Measurements from ENCODE around the gene RBM42. TPM values are rescaled to one million over a fixed set of nuclear protein-coding genes. Genes with fewer than 3 reads are reported as not detected.

RBM42 gene
- total RNA-seq, 4 donors from 2014 or later, result 49.4 to 90.9 (median 65.6) TPM

DNA sequence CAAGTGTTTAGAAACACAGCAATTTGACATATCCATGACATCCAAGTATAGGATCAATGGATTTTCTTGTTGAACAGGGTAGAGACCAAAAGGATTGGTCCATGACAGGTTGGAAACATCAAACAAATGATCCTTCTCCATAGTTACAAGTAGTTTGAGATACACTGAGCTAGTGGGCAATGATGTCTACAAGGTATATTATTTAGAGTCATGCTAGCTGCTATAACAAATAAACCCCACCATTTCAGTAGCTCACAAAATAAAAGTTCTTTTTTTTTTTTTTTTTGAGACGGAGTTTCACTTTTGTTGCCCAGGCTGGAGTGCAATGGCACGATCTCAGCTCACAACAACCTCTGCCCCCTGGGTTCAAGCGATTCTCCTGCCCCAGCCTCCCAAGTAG is 21.2 kb upstream of the RBM42 start:
- intact Hi-C loops (cut with DNase I), result loop anchor here (10.0 kb wide), 1 partner anchor 333 kb away; no protein-coding TSS in a partner anchor
- 77 to 85% methylated on average over 3 of the region's 3 CpGs for WGBS, 2 donors

DNA sequence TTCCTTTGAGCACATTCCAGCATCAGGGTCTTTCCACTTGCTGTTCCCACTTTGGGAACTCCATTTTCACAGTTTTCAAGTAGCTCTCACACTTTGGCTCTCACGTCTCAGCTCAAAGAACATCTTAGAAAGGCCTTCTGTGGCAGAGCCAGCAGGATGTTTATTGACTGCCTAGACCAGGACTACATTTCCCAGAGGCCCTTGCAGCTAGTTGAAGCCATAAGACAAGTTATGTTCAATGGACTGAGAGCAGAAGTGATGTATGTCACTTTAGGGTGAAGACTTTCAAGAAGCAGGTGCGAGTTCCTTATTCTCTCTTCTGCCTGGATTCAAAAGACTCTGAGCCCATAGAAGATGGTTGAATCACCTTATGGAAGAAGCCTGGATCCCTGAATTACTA is 20.6 kb upstream of the RBM42 start:
- Histone ChIP-seq H3K27me3 (no peaks in the 10 kb centered on the region), H3K27ac (no peak overlapping the region), H3K36me3 (no peaks in the 10 kb centered on the region), H3K4me3 (replicated peaks in 1 of 3) (no peak overlapping the region), H3K4me1 (peaks cover 9 to 10% of the 10 kb centered on the region in 2 donors), H3K9me3 (no peaks in the 10 kb centered on the region)
- DNase-seq, result no peak
- intact Hi-C loops (cut with DNase I), result loop anchor here (10.0 kb wide), 1 partner anchor 333 kb away; no protein-coding TSS in a partner anchor
- TF ChIP-seq POLR2A (IDR thresholded peaks at IDR 0.05), result no peak
- TF ChIP-seq, protein P1, sequence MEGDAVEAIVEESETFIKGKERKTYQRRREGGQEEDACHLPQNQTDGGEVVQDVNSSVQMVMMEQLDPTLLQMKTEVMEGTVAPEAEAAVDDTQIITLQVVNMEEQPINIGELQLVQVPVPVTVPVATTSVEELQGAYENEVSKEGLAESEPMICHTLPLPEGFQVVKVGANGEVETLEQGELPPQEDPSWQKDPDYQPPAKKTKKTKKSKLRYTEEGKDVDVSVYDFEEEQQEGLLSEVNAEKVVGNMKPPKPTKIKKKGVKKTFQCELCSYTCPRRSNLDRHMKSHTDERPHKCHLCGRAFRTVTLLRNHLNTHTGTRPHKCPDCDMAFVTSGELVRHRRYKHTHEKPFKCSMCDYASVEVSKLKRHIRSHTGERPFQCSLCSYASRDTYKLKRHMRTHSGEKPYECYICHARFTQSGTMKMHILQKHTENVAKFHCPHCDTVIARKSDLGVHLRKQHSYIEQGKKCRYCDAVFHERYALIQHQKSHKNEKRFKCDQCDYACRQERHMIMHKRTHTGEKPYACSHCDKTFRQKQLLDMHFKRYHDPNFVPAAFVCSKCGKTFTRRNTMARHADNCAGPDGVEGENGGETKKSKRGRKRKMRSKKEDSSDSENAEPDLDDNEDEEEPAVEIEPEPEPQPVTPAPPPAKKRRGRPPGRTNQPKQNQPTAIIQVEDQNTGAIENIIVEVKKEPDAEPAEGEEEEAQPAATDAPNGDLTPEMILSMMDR (IDR thresholded peaks at IDR 0.05), result no peak
- WGBS, 2 donors, result 57 to 65% methylated on average over 2 of the region's 2 CpGs

More for the DNA sequence above, 21.2 kb upstream of the RBM42 start:
- Histone ChIP-seq H3K27ac (no peak overlapping the region), H3K27me3 (no peaks in the 10 kb centered on the region), H3K36me3 (no peaks in the 10 kb centered on the region), H3K9me3 (no peaks in the 10 kb centered on the region), H3K4me3 (replicated peaks in 1 of 3) (no peak overlapping the region), H3K4me1 (peaks cover 5% of the 10 kb centered on the region in 2 donors)
- TF ChIP-seq, protein P1 (IDR thresholded peaks at IDR 0.05), result no peak
- TF ChIP-seq POLR2A (IDR thresholded peaks at IDR 0.05), result no peak
- no peak for DNase-seq

DNA sequence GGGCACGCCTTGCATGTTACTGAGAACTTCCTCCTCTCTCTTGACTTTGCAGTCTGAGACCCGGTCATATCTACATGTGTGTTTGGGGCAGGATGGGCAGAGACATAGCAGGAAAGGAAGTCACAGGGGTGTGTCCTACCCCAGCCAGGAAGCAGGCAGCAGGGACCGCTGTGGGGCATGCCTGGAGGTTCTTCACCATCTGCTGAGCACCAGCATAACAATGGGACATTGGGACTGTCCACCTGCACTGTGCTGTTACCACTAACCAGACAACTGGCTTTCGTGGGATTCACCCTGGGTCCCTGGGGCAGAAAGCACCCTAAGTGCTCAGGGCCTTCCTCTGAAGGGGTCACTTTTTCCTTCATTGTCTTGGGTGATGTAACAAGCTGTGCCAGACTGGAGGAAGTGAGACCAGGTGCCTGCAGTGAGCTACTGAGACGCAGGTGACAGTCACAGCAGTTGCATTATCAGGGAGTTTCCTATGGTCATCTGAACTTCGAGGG is 18.9 kb upstream of the RBM42 start:
- Histone ChIP-seq H3K4me3 (replicated peaks in 1 of 3) (no peak overlapping the region), H3K27me3 (no peaks in the 10 kb centered on the region), H3K36me3 (no peaks in the 10 kb centered on the region), H3K9me3 (no peaks in the 10 kb centered on the region), H3K27ac (no peak overlapping the region), H3K4me1 (peaks cover 9 to 10% of the 10 kb centered on the region in 2 donors)
- DNase-seq, result no peak
- intact Hi-C loops (cut with DNase I), result loop anchor here (10.0 kb wide), 2 partner anchors 255 to 335 kb away; partner anchors contain the start of gene FFAR3
- WGBS, 2 donors, result 80 to 89% methylated on average over 5 to 6 of the region's 6 CpGs
- no peak for TF ChIP-seq POLR2A (IDR thresholded peaks at IDR 0.05)
- TF ChIP-seq, protein P1 (IDR thresholded peaks at IDR 0.05), result no peak

DNA sequence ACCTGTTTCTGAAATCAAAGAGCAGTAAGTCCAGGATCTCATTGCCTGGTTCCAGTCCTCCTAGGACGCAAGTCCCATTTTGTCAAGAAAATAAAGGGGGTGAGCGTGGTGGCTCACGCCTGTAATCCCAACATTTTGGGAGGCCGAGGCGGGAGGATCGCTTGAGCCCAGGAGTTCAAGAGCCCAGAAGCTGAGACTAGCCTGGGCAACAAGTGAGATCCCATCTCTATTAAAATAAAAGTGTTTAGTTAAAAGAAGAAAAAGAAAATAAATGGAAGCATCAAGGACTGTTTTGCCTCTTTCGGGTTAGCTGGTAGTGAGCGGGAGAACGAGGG is 16.6 kb upstream of the RBM42 start:
- H3K36me3 ChIP-seq, result no peaks in the 10 kb centered on the region
- intact Hi-C loops (cut with DNase I), result loop anchor here (10.0 kb wide), 1 partner anchor 257 kb away; the partner anchor contains the start of gene FFAR3
- H3K27ac ChIP-seq, result peak overlapping the region in 1 of 3 donors; percentile 3
- no peaks in the 10 kb centered on the region for H3K9me3 ChIP-seq
- TF ChIP-seq POLR2A (IDR thresholded peaks at IDR 0.05), result no peak
- TF ChIP-seq, protein P1 (IDR thresholded peaks at IDR 0.05), result no peak
- no peaks in the 10 kb centered on the region for H3K27me3 ChIP-seq
- WGBS, 2 donors, result 32 to 34% methylated on average over 9 of the region's 9 CpGs
- DNase-seq, result no peak
- peaks cover 9 to 10% of the 10 kb centered on the region in 2 donors for H3K4me1 ChIP-seq
- peak overlapping the region in 1 of 3 donors; percentile 55 for H3K4me3 ChIP-seq (replicated peaks in 1 of 3)

DNA sequence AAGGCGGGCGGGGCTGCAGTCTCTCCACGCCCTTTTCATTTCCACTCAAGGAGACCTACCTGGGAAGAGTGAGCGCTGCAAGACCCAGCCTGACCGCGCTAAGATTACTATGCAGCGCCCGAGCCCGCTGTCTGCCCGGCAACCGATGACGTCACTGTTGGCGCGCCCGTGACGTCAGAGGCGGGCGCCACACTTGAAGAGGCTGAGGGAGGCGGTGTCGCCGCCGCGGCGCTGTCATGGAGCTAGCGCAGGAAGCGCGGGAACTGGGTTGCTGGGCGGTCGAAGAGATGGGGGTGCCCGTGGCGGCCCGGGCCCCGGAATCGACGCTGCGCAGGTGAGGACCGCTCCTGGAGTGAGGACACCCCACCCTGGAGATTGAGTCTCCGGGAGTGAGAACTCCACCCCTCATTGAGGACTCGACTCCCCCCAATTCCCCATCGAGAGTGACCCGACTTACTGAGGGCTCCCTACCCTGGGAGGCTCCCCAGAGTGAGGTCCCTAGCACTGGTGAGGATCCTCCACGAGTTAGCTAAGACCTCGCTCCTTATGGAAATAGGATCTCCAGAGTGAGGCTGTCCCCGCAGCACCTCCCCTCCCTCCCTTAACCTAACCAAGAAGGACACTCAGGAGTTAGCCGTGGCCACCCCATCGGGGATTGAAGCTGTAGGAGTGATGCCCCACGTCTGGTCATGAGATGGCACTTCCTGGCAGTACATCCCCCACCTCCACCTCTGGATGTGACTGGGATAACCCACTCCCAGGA is 16.1 kb upstream of the RBM42 start, which contains the start of gene HAUS5:
Gene HAUS5, plus strand, starts transcription at position 177 of the 763 bp plus-strand sequence. Its CDS starts 60 bp downstream, at position 237.
- intact Hi-C loops (cut with DNase I), result loop anchor here (10.0 kb wide), 1 partner anchor 258 kb away; the partner anchor contains the start of gene FFAR3
- 0% methylated on average over 15 to 24 of the region's 47 CpGs for WGBS, 2 donors

More for the DNA sequence above, 16.1 kb upstream of the RBM42 start, which contains the start of gene HAUS5:
- Histone ChIP-seq H3K27me3 (no peaks in the 10 kb centered on the region), H3K9me3 (no peaks in the 10 kb centered on the region), H3K4me3 (replicated peaks in 1 of 3) (peak within 1 kb of the TSS; percentile 5 to 55 (median 44)), H3K27ac (peak within 1 kb of the TSS in 2 of 3 donors; percentile 3 to 51), H3K36me3 (no peaks in the 10 kb centered on the region), H3K4me1 (peaks cover 9 to 10% of the 10 kb centered on the region in 2 donors)
- DNase-seq, result peak; percentile 92
- TF ChIP-seq, protein P1 (IDR thresholded peaks at IDR 0.05), result peak in 1 of 6 experiments; percentile 56
- peak in 1 of 2 donors; percentile 45 for TF ChIP-seq POLR2A (IDR thresholded peaks at IDR 0.05)
